Breast epithelium (tissue), 3 donors: ENCODE results near the gene FHIT.

Source experiments
- POLR2A ChIP-seq: fragments of 450-650 bp; IDR thresholded peaks from one replicate; pipeline ENCODE4 v1.6.1; 2016; ENCODE audit warnings: antibody characterized with exemption, mild to moderate bottlenecking, moderate library complexity
- TF ChIP-seq, protein P1 (sequence below), 3 donors: fragments of 450-650 bp; IDR thresholded peaks; one replicate each; pipeline ENCODE4 v1.5.1; 2016 to 2017; ENCODE audit warnings: antibody characterized with exemption in 3 of 3, mild to moderate bottlenecking in 3 of 3, moderate library complexity in 3 of 3

DNA sequence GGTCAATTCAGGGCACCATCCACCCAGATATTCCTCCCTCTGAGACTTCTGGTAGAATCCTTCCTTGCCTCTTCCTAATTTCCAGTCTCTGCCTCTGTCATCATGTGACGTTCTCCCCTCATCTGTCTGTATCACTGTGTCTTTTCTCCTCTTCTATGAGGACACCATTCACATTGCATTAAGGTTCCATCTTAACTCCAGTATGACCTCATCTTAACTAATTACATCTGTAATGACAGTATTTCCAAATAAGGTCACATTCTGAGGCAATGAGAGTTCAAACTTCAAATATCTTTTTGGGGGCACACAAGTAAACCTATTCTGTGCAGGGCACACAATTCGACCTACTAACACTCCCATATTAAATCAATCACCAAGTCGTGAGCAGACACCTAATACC, 169.7 kb downstream of the FHIT start:
- TF ChIP-seq, protein P1, sequence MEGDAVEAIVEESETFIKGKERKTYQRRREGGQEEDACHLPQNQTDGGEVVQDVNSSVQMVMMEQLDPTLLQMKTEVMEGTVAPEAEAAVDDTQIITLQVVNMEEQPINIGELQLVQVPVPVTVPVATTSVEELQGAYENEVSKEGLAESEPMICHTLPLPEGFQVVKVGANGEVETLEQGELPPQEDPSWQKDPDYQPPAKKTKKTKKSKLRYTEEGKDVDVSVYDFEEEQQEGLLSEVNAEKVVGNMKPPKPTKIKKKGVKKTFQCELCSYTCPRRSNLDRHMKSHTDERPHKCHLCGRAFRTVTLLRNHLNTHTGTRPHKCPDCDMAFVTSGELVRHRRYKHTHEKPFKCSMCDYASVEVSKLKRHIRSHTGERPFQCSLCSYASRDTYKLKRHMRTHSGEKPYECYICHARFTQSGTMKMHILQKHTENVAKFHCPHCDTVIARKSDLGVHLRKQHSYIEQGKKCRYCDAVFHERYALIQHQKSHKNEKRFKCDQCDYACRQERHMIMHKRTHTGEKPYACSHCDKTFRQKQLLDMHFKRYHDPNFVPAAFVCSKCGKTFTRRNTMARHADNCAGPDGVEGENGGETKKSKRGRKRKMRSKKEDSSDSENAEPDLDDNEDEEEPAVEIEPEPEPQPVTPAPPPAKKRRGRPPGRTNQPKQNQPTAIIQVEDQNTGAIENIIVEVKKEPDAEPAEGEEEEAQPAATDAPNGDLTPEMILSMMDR (IDR thresholded peaks at IDR 0.05) = no peak
- no peak for TF ChIP-seq POLR2A
